NOMO-1 treated with dmso at 0.1 percent for 144 hours (cell line): ENCODE measurements around the gene TTLL11.

ENCODE experiments used
- DNase-seq: peaks from one replicate; lab custom pipeline; 2025; ENCODE audit not compliant: unreplicated experiment; lab: John Stamatoyannopoulos, UW

Gene TTLL11

DNA sequence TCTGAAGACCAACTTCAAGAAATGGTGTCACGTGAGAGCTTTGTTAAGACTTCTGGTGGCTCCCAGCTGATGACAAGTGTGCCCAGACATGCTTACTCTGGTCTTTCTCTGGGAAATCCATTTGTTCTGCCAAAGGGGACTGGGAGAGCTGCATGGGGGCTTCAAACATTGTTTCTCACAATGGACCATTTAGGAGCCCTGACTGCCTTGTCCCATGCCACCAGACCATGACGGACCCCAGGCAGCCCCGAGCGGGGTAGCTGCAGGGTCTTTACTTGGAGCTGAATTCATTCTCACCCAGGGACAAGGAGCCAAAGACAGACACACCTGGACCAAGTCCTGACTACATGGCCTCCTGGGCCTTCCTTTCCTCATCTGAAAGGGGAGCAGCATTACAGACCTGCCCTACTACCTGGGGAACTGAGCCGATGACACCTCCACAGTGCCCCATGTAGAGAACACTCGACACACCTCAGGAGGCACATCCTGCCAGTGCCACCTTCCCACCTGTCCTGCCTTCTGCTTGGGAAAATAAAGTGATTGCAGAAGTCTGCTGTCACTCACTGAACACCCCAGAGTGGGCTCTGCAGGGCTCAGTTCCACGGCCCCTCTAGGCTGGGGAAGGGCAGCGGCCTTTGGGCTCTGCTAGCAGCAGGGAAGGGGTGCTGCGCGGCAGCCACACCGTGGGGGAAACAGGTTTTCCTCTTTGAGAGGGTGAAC is 272.7 kb downstream of the TTLL11 start:
- no peak for DNase-seq

DNA sequence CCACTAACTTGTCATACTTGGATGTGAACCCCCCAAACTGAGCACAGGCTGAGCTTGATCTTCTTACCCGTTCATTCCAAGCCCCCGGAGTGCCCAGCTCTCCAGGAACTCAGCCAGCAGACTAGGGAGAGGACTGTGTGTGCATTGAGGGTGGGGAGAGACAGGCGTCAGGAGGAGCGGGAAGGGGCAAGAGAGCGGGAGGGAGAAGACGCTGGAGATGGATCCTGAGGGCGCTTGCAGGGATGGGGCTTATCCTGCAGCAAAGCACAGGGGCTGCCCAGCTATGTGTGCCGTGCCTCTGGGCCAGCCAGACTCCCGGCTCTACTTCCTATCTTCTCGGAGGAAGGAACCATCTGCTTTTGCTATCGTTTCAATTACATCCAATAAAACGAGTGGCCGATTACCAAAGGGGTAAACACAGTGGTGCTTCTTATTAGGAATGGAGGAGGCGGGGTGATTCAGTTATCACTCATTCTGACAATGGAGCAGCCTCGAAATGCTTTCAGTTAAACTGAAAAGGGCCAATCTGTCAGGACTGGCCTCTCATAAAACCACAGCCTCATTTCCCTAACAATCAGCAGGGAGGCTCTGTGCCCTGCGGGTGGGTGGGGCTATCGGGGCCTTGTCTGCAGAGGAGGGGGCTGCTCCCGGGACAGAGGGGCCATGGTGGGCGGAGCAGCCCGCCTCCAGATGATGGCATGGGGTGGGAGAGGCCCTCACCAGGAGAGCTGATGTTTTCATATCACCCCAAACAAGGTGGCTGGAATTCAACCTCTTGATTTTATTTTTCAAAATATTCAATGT is 273.5 kb downstream of the TTLL11 start:
- peak; percentile 23 for DNase-seq

DNA sequence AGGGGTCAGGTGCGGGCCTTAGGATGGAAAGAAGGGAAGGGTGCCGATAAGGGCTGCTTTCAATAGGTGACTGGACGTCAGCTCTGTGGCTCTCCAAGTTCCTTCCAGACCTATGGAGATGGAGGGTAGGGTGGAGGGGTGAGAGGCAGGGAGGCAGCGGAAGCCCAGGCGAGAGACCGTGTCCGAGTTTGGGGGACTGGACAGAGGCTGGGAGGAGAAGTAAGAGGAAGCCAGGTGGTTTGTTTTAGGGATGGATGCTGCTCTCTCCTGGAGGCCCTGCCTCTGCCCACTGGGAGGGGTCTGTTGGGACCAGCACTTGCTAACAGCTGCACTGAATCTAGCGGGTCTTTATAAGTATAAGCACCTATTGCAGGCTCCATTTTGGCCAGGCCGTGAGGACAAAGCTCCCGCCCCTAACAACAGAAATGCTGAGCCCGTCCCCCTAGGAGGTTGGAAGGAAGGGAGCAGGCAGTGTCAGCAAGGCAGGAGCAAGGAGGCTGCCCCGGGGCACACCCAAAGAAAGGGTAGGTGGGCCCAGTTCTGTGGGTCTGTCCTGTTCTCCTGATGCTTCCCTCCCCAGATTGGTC is 274.2 kb downstream of the TTLL11 start:
- no peak for DNase-seq

DNA sequence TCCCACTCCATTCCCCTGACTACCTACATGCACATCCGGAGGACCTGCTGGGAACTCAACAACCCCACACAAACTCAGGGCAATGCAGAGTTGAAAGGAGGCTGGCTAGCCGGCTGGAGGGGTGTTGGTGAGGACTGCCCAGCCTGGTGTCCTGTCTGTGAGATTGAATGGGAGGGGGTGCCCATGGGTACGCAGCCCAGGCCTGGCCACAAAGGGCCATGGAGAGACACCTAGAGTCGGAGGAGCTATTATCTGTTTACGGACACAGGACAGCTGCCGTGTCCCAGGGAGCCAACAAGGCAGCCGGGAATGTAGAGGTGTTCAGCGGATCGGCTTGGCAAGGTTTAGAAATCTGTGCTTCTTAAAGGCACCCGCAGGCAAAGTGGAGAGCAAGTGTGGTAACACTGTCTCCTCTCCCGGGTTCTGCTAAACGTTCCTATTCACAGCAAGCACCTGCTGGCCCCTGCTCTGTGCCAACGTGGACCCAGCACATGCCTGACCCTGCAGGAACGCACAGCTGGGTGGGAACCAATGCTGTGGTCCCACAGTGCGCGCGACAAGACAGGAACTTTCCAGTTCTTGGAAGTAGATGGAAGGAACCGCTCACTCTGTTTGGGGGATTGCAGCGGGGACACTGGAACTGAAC is 275.0 kb downstream of the TTLL11 start:
- no peak for DNase-seq

DNA sequence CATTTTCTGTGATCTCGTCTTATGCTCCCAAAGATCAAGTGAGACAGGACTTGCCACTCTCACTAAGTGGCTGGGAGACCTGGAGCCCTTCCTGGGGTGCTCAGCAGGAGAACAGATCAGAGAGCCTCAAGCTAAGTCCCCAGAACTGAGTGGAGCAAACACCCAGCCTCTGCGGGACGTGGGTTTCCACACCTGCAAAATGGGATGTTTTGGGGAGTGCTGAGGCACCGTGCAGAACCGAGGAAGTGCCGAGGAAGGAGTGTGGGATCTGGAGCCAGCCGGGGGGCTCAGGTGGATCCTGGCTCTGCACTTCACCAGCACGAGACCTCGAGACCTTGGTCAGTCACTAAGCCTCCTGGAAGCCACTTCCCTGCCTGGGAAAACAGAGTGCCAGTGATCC is 275.6 kb downstream of the TTLL11 start:
- DNase-seq, result no peak

DNA sequence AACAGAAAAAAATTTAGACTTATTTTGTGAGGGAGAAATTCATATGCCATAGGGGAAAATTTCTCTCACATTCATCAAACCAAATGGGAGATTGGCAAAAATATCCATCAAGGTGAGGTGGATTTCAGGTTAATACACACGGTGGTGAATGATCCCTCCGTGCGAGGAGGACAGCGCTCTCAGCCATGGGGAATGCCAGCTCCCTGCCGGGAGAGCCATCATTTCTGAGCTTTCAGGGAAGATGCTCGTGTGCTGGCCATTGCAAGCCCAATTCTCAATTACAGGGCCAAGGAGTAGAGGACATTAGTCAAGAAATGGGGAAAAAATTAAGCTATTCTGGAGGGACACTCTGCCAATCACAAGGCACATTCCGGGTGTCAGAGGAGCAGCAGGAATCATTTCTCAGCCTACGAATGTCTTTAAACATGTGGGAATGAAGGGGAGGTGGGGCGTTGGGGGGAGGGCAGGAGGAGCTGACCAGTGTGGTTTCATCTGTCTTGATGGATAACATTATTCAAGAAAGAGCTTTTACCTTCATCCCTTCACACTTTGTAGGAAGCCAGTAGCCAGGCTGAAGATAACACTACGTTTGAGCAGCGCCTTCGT is 276.2 kb downstream of the TTLL11 start:
- no peak for DNase-seq

DNA sequence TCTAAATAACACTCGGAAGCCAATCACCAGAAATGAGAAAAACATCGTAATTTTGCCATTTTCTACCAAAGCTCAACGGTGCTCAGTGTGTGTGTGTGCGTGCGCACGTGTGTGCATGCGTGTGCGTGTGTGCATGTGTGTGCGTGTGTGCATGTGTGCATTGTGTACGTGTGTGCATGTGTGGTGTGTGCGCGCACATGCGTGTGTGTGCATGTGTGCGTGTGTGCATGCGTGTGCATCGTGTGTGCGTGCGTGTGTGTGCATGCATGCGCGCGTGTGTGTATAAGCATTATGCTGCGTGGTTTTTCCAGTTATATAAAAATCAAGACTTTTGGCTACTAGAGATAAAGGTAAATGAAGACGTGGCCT is 276.7 kb downstream of the TTLL11 start:
- no peak for DNase-seq

DNA sequence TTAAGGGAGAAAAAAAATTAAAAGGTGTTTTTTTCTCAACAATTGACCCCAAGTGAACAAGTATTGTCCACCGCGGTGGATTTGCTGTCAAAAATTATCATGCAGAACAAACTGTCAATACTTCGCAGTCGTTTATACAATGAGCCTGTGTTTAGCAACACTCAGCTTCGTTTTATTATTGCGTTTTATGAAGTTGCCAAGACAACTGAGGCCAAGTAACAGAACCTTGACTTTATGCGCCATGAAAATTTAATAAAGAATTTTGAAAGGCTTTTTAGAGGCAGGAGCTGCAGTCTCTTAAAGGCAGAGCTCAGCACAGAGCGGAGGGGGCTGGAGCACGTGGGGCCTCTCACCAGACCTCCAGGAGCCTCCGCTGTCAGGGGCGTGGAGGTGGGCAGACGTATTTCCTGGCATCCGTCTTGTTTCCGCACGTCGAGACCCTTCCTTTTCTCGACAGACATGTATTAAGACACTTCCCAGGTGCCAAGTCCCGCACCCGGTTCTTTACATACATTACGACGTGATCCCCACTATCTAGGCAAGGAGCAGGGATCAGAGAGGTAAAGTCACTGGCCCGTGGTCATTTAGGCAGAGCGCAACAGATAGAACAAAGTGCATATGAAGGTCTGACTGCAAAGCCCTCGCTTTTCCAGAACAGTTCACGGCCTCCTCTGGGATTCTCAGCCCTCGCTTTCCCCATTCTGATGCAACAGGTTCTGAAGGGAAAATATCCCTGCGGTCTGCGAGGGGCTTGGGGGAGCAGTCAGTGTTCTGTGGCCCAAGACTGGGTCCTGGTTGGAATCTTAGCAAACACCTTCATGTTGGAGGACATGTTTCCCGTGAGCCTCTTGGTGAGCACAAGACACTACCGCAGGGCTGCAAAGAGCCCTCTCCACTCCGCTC is 277.3 kb downstream of the TTLL11 start:
- DNase-seq, result no peak

DNA sequence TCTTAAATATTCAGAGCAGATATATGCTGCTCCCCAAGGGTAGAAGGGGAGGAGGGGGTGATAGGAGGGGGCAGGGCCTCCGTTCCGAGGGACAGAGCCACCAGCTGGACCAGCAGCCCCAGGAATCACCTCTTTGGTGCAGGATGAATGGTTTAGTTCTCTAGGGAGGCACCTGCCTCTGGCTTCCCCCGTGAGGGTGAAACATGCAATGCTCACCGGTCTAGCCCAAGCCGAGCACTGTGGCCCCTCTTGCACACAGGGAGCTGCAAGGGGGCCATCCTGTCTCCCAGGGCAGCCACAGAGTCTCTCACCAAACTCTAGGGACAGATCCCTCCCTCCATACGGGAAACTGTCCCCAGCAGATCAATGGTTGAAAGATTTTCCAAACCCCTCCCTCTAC is 278.0 kb downstream of the TTLL11 start:
- no peak for DNase-seq

DNA sequence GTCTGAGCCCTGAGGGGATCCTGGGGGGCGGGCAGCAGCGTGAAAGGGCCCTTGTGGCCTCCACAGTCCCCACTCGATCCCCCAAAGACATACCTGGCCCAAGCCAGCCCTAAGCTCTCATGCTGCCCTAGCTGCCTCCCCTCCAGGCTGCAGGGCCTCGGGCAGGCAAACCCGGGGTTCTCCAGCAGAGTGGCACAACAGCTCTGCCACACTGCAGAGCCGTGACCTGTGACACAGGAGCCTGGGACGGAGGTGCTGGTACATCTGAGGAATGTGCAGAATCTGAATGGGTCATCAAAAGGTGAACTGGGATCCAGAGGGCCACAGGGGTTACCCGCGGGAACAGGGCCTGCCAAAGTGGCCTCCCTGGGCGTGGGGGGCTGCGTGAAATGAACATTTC is 278.5 kb downstream of the TTLL11 start:
- DNase-seq, result no peak

DNA sequence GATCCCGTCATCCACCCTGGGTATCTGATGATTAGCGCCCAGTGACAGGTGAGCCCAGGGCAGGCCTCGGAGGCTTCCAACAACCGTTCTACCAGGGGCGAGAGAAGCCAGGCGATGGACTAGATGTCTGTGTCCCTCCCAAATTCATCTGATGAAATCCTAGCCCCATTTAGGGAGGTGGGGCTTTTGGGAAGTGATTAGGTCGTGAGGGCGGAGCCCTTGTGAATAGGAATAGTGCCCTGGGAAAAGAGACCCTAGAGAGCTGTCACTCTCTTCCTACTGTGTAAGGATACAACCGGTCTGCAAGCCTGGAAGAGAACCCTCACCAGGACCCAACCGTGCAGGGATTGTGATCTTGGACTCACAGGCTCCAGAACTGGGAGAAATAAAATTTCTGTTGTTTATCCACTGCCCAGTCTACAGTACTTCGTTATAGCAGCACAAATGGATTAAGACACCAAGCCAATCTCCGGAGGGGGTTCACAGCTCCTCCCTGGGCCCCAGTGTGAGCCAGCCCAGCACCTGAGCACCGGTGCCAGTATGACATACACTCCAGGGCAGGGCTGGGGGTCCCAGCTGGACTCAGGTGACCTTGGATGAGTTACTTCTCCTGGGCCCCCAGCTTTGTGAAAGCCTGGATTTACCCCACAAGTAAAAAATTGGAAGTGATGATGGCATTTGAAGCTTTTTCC is 279.4 kb downstream of the TTLL11 start:
- no peak for DNase-seq

DNA sequence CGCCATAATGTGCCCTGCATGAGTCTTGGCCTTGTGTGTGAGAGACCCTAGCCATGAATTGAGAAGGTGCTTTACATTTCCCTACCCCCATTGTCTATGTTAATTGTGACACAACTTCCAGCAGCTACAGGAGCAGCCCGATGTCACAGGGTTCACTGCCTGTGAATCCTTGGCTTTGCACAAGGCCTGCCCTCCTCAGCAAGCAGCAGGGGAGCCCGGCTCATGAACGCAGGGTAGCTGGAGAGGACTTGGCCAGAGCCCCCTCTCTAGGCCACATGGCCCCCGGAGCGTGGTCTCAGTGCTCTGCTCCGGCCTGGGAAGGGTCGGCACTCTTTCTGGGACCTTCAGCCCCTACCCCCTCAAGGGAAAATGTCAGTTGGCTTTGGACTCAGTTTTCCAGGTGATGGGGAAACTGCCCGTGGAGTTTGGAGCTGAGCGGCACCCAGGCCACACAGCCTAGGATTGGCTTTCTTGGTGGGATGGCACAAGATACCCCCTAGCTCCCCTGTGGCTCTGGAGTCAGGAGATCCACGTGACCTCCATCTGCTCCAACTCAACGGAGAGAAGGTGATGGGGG is 280.9 kb downstream of the TTLL11 start:
- DNase-seq, result no peak

DNA sequence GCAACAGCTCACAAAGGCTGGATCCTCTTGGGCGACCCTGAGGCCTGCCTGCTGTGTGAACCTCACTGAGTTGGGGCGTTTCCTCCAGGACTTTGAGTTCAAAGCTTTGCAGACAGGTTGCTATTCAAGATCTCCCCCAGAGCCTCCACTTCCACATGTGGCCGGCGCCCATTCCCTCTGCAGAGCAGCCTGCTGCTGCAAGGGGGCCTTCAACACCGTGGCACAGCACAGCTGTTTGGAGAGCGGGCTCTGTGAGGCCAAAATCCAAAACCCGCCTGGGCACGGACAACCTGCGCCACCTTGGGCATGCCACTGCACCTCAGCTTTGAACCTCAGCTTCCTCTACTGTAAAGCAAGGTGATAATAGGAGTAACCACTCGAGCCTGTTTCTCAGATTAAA is 281.4 kb downstream of the TTLL11 start:
- no peak for DNase-seq

DNA sequence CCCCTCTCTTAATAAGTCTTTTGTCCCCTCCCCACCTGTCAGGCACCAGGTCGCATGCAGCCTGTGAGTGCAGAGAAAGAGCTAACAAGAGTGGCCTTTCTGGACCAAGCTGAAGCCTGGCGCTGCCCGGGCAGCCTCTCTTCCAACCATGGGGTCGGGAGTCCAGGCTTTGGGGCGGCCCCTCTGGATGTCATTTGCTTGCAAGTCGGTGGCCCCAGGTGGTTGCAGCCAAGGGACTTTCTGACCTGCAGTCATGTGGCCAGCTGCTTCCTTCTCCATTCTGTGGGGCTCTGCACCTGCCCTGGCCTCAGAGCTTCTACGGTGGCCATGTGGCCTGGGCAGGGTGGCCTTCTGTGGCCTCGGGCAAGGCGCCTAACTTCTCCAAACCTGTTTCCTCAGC is 282.0 kb downstream of the TTLL11 start:
- no peak for DNase-seq

DNA sequence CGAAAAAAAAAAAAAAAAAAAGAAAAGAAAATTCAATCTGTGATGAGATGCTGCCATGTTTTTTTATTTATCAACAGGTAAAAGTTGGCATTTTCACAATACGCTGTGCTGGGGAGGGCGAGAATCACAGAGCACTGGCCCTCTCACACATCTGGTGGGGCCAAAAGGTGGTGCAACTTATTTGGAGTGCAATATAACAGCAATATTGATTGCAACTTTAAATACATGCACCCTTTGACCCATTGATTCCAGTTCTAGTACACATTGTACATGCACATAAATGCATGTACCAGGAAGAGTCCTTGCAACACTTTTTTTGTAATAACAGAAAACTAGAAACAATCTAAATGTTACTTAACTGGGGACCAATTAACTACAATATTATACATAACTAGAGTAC is 282.6 kb downstream of the TTLL11 start:
- DNase-seq, result no peak

DNA sequence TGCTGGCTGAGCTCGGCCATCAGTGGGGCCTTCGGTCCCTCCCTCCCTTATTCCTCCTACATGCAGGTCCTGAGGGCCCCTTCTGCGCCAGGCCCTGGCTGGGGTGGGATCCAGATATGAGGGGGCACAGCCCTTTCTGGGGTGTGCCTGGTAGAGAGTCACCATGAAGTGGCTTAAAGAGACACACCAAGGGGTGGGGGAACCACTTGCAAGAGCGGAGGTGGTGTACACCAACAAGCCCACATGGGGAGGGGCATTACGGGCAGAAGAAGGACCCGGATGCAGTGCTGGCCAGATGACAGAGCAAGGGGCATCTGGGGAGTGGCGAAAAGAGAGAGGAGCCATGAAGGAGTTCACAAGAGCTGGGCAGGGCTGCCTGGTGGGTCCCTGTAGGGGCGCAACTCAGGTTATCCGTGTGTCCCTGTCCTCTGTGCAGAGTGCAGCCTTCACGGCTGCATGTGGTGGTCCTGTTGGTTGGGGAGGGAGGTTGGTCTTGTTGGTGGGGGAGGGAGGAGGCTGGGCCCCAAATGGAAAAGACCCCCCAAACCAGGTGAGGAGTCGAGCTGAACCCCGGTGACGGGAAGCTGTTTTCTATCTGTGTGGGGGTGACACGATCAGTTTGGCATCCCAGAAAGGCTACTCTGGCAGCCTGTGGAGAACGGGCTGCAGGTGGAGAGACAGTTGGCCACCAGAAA is 283.6 kb downstream of the TTLL11 start:
- no peak for DNase-seq

DNA sequence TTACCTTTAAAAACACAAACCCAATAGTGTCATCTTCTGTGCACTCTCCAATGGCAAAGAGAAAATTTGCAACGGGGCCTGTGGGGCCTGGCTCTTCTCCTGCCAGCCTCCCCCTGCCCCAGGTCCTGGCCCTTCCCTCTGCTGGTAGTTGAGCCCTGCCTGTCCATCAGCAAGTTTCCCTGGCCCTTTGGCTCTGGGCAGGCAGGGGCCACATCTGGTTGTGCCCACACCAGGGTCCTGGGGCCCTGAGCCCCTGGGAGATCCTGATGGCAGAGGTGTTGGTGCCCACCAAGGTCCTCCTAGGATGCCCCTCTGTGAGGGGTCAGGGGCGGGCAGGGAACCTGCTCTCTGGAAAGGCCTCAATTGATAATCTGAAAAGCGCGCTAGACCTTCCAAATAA is 284.3 kb downstream of the TTLL11 start:
- no peak for DNase-seq

DNA sequence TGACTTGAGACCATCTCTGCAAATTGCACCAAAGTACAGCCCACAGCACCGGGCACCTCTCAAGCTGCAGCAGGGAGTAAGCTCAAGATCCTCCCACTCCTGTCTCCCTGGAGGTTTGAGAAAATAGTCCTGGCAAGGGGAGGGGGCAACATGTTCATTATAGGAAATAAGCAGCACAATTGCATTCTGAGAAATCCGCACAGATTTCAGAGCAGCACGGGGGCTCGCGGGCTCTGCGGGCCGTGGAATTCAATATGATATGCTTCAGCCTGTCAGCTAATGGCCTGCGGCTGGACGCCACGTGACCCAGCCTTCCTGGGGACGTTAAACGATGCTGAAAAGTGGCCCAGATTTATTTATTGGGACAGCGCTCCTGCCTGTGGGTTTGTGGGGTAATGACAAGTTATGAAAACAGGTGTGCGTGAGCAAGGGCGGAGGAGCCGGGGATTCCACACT is 285.3 kb downstream of the TTLL11 start:
- DNase-seq, result no peak
